GM19463 (cell line): ENCODE results near the gene COG3.

ENCODE experiments used
- ATAC-seq: cut with Tn5 transposase; IDR thresholded peaks from one replicate; pipeline ENCODE4 v1.9.1; 2021; ENCODE audit warnings: mild to moderate bottlenecking, moderate library complexity; ENCODE audit not compliant: unreplicated experiment

Gene COG3

DNA sequence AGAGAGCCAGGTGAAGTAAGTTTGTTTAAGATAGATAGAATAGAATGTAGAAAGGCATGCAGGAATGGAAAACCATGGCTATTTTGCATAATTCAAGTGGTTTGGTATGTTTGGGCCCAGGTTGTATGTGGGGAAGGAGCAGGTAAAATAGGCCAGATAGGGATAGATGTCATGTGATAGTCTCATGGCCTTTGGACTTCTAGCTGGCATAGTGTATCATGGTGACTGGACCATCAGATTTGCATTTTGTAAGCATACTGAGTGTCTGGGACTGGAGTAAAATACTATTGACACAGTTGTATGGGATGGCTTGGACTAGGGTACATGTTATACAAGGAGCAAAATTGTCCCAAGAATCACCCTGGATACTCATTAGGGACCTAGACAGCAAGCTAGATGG, 38.9 kb downstream of the COG3 start:
- ATAC-seq: no peak

DNA sequence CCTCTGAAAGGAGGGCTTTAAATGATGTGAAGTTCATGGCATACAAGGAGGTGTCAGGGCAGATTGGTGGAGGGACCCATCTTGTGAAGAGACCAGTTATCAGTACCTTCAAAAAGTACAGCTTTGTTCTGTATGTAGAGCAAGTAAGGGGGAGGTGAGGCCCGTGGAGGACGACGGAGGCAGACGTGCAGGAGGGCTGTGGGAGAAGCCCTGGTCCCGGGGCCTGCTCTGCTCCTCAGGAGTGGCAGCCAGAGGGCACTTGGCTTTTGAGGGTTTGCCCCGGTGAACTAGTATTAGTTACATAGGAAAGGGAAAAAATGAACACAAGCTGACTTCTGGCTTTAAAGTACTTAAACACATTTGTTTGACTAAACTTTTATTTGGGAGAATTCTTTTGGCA, 42.1 kb downstream of the COG3 start:
- ATAC-seq: no peak

DNA sequence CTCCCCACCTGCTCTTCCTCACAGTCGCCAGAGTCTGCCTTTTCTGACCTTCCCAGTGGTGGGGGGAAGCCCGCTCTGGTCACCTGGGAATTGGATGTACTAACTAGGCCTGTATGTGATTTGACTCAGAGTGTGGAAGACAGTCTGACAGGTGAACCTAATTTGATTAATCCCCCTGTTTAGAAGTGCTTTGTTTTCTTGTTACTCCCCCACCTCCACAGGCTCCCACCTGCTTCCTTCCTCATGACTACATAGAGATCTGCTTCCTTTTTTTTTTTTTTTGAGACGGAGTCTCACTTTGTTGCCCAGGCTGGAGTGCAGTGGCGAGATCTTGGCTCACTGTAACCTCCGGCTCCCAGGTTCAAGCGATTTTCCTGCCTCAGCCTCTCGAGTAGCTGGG, 44.0 kb downstream of the COG3 start:
- ATAC-seq: no peak

DNA sequence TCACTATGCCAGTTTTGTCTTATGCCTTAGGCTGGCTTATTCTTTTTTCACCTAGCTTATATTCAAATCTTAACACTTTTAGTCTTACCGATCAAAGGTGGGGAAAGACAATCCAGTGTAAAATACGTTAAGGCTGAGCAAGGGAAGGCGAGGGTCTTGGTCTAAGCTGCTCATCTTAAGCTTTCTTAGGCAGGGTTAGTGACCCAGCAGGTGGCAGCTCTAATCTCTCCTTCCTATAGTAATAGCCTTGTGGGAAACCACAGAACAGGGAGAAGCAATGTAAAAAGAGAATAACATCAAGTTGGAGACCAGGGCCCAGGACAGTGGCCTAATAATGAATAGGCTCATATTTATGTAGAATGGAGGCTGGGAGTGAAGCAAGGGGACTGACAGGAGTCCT, 45.9 kb downstream of the COG3 start:
- ATAC-seq: no peak

DNA sequence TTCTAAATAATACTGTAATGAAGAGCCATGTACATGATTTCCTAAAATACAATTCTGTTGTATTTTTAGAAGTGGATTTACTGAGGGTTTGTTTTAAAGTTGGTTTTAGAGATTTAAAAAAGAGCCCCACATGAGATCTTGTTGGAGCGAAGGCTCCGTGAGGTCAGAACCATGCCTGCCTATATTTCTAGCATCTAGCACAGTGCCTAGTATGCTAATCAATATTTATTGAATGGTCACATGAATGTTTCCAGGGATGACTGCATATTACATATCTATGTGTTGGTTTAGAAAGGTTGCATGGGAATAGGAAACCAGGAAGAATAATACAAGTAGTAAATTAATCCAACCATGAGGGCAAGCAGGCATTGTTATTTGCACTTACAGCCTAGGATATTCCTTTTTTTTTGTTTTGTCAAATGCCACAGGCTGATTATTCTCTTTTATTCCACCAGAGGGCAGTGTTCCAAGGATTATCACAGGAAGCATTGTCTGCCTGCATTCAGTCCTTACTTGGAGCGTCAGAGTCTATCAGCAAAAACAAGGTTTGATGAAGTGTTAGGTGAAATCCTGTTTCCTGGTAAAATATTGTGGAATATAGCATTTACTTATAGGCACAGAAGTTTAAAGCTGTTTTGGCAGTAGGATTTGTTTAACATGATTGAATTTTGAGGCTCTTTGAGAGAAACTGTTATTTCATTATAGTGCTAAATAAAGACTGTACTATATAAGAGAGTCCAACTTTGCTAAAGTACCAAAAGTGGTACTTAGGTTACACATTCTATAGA, 46.8 kb downstream of the COG3 start:
- no peak for ATAC-seq

DNA sequence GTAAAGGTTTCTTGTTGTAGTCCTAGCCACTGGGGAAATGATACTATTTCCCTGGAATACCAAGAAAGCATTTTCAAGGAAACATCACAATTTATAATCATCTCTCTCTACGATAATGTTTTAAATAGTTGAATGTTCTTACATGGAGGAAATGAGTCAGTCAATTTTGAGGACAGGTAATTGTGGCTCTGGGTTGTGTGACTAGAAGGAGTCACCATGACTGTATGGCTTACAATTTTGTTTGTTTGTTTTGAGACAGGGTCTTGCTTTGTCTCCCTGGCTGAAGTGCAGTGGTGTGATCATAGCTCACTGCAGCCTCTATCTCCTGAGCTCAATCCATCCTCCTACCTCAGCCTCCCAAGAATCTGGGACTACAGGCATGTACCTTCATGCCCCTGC, 47.4 kb downstream of the COG3 start:
- ATAC-seq: no peak

DNA sequence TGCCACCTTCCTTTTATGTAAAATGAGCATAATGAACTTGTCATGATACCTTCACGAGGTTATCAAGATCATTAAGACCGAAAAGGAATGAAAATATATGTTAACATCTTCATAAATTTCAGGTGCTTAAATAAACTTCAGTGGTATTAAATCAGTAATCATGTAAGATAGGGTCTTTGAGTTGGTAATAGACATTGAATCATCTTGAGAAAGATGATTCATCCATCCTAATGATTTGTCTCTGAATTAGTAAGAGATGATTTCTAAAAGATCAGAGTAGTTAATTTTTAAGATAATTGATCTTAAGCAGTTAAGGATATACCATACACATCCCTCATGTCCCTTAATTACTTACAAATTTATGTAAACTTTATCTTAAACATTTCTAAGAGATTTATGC, 52.0 kb downstream of the COG3 start:
- no peak for ATAC-seq

DNA sequence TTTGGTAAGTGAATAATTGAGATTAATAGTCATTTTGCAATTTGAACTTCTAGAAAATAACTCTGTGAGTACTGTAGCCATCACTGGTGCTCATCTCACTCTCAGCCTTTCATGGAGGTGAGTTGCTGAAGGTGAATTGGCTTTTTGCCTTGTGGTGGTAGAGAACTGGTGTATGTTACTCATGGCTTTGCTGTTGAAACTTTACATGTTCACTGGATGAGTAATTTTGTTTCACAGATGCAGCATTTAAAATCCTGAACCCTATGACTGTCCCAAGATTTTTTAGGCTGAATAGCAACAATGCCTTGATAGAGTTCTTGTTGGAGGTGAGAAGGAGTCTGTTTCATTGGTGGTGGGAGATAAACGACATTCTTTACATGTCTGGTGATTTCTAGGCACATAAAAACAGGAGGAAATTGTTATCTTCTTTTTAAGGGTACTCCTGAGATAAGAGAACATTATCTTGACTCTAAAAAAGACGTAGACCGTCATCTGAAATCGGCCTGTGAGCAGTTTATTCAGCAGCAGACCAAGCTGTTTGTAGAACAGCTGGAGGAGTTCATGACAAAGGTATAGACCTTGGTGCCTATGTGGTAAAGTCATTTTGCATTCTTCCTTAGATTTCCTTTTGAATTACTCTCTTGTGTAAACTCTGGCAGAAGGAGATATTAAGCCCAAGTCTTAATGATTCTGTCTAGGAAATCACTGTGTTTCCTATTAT, 53.9 kb downstream of the COG3 start:
- no peak for ATAC-seq

DNA sequence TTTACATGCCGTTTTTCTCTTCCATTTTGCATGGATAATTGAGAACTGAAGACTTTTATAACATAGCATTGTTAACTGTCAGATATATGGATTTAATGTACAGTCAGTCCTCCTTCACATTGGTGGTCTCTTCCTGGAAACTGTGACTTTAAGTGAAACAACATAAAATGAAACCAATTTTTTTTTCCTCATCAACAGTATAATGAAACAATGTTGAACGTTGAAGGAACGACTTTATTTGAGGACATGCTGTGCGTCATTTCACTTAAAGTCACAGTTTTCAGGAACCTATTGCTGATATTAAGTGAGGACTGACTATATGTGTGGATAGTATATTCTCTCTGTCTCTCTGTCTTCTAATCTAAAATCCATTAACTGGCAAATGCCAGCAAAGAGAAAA, 54.8 kb downstream of the COG3 start:
- no peak for ATAC-seq

DNA sequence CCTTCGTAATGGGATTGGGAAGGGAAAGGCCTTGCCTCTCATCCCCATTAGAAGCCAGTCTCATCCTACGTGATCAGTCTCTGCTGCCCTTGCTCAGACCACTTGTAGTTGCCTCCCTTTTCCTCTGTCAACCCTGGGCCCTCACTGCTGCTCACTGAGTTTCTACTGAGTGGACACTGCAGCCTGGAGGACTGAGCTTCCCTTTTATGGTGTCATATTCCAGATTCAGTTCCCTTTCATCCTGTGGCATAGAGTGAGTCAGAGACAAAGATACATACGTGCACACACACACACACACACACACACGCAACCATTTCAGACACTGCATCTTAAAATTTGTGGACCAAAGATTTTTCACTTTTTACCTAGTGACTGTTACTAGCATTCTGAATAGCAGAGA, 56.6 kb downstream of the COG3 start:
- no peak for ATAC-seq

DNA sequence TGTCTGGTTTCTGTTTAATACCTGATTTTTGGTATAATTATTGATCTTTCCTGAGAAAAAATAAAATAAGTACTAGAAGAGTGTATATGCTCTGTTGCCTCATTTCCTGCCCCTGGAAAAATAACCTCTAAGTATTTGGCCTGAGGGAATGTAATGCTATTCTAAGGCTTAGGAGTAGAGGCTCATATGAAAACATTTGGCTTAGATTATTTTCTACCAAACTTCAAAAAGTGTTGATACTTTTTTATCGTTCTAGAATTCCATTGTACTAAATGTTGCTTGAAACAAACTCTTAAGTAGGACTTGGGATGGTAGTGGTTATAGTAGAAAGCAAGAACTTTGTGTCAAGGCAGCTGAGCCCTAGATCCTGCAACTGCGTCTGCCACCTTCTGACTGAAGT, 57.8 kb downstream of the COG3 start:
- no peak for ATAC-seq

DNA sequence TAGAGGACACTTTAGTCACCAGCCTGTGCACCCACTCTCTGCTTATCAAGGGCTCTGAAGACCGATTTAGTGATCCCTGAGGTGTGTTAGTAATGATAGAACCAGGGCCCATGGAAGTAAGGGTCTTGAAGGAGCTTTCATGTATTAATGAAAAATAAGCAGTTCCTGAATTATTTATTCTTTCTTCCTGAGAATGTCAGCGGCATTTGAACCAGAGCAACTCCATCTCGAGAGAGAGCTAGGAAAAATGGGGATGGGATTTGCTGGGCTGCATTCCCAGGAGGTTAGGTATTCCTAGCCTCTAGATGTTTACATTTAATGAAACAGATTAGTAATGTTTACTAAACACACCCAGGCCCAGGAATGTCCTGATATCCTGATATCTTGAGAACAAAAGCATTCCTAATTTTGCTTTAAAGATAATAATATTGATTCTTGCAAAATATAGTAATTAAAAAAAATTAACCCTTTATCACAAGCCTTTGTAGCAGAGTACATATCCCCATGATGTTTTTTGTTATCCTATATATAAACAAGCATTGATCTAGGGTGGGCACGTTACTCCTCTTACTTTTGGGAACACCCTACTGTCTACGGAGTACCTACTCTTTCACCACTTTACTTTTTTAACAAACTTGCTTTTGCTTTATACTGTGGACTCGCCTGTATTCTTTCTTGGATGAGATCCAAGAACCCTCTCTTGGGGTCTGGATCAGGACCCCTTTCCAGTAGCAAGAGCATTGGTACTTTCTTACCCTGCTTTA, 63.1 kb downstream of the COG3 start:
- no peak for ATAC-seq

DNA sequence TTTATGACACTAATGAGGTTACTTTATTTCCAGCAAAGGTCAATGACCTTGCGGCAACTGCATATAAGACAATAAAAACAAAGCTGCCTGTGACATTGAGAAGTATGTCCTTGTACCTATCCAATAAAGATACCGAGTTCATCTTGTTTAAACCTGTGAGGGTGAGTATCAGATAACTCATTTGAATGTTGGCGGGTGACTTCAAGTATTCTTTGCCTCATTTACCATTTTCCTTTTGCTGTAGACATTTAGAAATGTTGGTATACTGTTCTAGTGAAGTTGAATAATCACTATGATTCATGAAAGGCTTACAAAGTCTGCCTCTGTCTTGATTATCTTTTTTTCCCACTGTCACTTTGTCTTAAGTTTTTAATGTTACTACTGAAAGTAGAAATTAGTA, 65.0 kb downstream of the COG3 start:
- ATAC-seq: no peak

DNA sequence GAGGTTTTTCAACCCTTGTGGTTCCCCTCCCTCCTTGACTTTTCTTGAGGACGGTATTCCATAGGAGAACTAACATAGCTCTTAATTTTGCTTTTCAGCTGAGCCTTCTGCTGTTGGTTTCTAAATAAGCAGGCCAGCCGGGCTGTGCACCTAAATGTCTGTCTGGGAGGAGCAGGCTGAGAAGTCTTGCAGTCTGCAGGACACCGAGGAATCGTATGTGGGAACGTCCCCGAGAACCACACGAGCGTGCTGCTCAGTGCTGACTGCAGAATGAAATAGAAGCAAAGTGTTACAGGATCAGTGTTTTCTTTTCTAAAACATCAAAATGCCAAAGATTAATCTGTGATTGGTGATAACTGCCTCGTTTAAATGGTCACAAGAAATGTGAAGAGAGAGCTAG, 69.9 kb downstream of the COG3 start:
- no peak for ATAC-seq

DNA sequence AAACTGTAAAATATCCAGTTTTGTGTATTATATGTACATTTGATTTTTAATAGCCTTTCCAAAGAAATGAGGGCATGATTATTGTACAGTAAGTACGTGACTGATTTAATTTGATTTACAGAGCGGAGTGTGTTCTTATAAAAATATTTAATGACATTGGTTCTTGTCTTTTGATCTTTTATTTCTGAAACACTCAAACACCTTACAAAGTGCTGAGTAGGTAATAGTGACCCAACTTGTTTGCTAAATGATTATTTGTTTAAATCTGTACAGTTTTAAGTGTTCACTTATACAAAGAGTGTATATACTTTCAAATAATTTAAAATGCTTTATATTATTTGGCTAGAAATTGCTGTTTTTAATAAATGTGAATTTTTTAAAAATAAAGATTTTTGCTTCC, 71.5 kb downstream of the COG3 start:
- ATAC-seq: no peak

DNA sequence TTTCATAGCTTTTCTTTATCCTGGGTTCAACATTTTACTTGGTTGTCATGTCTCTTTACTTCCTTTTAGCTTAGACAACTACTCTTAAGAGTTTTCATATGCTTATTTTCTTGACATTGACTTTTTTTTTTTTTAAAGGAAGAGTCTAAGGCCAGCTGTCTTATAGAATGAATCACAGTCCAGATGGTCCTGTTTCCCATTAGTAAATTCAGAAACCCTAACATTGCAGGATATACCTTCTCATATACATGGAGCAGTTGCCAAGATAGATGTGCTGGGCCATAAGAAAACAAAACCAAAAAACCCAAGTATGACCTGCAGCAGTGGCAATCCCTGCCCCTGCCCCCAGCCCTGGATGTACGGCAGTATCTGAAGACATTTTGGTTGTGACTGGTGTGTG, 72.8 kb downstream of the COG3 start:
- ATAC-seq: no peak

DNA sequence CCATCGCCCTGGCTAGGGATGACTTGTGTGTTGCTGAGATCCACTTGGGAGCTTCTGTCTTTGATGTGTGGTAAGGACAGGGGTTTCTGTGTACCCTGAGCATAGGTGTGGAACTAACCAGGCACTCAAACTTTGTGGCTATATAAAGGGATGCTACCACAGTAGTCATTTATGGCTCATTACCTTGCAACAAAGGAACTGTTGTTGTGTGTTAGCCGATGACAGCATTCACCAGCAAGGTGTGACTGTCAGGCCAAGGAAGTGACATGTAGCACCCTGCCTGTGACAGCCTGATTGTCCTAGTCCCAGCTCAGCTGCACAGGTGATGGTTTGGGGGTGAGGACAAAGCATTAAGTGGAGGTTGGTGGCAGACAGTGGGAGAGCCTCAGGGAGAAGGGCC, 73.6 kb downstream of the COG3 start:
- peak; percentile 84 for ATAC-seq

DNA sequence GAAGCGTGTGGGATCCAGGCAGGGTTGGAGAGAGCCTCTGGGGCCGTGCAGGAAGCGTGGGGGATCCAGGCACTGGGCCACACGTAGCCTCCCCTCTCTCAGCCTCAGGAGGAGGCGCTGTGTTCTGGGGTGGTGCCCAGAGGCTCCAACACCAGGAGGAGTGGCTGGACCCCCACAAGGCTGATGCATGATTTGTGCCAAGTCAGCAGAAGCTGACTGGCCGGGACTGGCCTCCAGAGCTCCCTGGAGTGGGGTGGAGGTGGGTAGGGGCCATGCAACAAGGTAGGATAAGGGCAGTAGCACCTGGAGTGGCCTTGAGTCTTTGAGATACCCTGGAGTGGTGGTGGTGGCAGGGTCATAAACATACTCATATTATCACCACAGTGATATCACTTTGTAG, 75.5 kb downstream of the COG3 start:
- ATAC-seq: no peak

DNA sequence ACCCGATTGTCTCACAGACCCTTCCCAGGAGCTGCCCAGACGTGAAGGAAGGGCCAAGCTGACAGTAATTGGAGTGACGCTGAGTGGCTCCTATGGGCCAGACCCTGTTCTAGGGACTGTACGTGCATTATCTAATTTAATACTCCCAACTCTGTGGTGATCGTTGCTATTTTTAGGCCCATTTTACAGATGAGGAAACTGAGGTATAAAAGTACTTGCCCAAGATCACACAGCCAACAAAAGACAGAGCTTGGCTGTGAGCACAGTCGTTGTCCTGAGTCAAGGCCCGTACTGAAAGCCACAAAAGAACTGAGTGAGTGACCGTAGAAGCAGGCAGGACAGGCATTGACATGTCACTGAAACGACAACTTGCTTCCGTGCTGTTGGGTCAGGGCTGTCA, 76.1 kb downstream of the COG3 start:
- no peak for ATAC-seq

DNA sequence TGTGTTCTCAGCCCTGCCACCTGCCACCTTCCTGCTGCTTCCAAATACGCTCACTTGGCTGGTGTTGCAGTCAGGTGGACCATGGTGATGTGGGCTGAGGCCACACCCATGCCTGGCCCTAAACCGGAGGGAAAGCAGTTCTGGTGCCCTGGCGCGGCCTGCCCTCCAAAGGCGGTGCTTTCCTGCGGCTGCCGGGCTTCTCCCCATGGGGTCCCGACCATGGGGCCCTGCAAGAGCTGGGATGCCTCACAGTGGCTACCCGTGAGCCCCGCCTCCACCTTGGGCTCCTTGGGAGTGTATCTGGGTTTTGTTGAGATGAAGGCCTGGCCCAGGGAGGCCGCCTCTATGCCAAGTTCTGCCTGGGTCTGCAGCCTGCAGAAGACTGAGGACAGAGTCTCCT, 77.1 kb downstream of the COG3 start:
- ATAC-seq: no peak

DNA sequence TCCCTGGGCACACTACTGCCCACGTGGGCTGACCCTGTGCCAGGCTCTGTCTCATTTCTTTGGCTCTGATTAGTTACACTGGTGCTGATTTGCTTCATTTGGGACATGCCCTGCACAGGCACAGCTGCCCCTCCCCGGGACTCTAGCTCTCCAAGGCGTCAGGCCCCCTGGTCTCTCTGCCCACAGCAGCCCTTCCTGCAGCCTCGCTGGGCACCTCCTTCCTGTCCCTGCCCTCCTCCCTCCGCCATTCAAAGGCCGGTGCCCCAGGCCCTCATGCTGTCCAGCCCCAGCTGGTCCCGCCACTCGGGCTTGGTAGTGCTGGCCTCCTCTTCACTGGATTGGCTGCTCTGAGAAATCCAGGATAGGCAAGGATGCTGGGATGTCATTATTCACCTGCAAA, 77.7 kb downstream of the COG3 start:
- ATAC-seq: no peak

DNA sequence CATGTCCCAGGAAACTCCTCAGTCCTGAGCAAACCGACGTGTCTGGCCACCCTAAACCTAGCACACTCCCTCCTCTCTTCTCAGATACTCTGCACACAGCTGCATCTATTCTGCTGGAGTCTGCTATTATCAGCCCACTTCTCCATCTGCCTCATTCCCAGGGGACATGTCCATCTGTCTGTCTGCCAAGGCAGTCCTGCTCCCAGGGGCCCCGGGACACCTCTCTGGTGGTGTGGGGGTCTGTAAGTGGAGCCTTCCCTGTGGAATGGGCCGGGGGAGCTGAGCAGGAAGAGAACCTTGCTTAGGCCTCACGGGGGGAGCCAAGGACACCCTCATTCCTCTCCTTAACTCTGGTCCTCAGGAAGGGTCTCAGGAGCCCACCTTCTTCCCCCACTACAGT, 78.1 kb downstream of the COG3 start:
- ATAC-seq: no peak
